KOPT-K1 (cell line): Measurements from ENCODE around the gene ADH5.
"Not testable (repeated sequence)": the region's sequence is repeated elsewhere in the genome, so short reads cannot be mapped to it uniquely, and the experiment has no call there.

ENCODE experiments used
- H3K27ac ChIP-seq: fragments of 200-600 bp; sonication (generic); 2 replicates; pipeline ENCODE4 v1.5.1; 2016; ENCODE audit warnings: antibody characterized with exemption, mild to moderate bottlenecking, low read depth, low read length; ENCODE audit not compliant: poor library complexity, severe bottlenecking
- H3K36me3 ChIP-seq: fragments of 200-600 bp; sonication (generic); 2 replicates; pipeline ENCODE4 v1.5.1; 2017; ENCODE audit warnings: antibody characterized with exemption, mild to moderate bottlenecking, low read length, moderate library complexity; ENCODE audit not compliant: insufficient read depth
- H3K9me3 ChIP-seq: fragments of 200-600 bp; sonication (generic); 2 replicates; pipeline ENCODE4 v1.5.1; 2017; ENCODE audit warnings: antibody characterized with exemption, low read length, mild to moderate bottlenecking; ENCODE audit not compliant: insufficient read depth, poor library complexity, severe bottlenecking

The ADH5 gene

GRCh38 chr4:99071159-99071558, 17.4 kb downstream of the ADH5 start:
- no peak overlapping the region for H3K27ac ChIP-seq
- no peaks in the 10 kb centered on the region for H3K9me3 ChIP-seq
- H3K36me3 ChIP-seq, result peaks cover 96% of the 10 kb centered on the region

GRCh38 chr4:99067617-99068016, 21.0 kb downstream of the ADH5 start:
- Histone ChIP-seq H3K27ac (no peak overlapping the region), H3K36me3 (peaks cover 79% of the 10 kb centered on the region), H3K9me3 (no peaks in the 10 kb centered on the region)

- H3K27ac ChIP-seq, H3K9me3 ChIP-seq: not testable (repeated sequence)
- H3K36me3 ChIP-seq, result peaks cover 79% of the 10 kb centered on the region
These were observed 23.1 kb downstream of the ADH5 start for GRCh38 chr4:99065521-99065920.

- Histone ChIP-seq H3K36me3 (peaks cover 83% of the 10 kb centered on the region), H3K9me3 (no peaks in the 10 kb centered on the region), H3K27ac (no peak overlapping the region)
These were observed 26.5 kb downstream of the ADH5 start for GRCh38 chr4:99062120-99062519.

- H3K36me3 ChIP-seq, result peaks cover 79% of the 10 kb centered on the region
- no peak overlapping the region for H3K27ac ChIP-seq
These were observed 27.4 kb downstream of the ADH5 start for GRCh38 chr4:99061048-99061700.

GRCh38 chr4:99059550-99059949, 29.0 kb downstream of the ADH5 start:
- no peak overlapping the region for H3K27ac ChIP-seq
- peaks cover 87% of the 10 kb centered on the region for H3K36me3 ChIP-seq
- no peaks in the 10 kb centered on the region for H3K9me3 ChIP-seq

More at GRCh38 chr4:99061048-99061700, 27.4 kb downstream of the ADH5 start:
- H3K9me3 ChIP-seq, result no peaks in the 10 kb centered on the region

- H3K36me3 ChIP-seq, result peaks cover 92% of the 10 kb centered on the region
These were observed 30.4 kb downstream of the ADH5 start for GRCh38 chr4:99058228-99058627.

GRCh38 chr4:99054428-99054994, 34.1 kb downstream of the ADH5 start:
- H3K9me3 ChIP-seq, result no peaks in the 10 kb centered on the region
- H3K27ac ChIP-seq, result no peak overlapping the region
- H3K36me3 ChIP-seq, result peaks cover 93% of the 10 kb centered on the region

More at GRCh38 chr4:99058228-99058627, 30.4 kb downstream of the ADH5 start:
- H3K9me3 ChIP-seq, result no peaks in the 10 kb centered on the region
- H3K27ac ChIP-seq, result no peak overlapping the region

GRCh38 chr4:99052902-99053301, 35.7 kb downstream of the ADH5 start:
- no peaks in the 10 kb centered on the region for H3K9me3 ChIP-seq
- H3K36me3 ChIP-seq, result peaks cover 93% of the 10 kb centered on the region
- no peak overlapping the region for H3K27ac ChIP-seq

GRCh38 chr4:99047710-99048109, 40.9 kb downstream of the ADH5 start:
- Histone ChIP-seq H3K36me3 (peaks cover 92% of the 10 kb centered on the region), H3K27ac (no peak overlapping the region), H3K9me3 (no peaks in the 10 kb centered on the region)

GRCh38 chr4:99043346-99043745, 45.2 kb downstream of the ADH5 start:
- Histone ChIP-seq H3K27ac (peak overlapping the region; percentile 75), H3K9me3 (peaks cover 12% of the 10 kb centered on the region), H3K36me3 (peaks cover 86% of the 10 kb centered on the region)

- Histone ChIP-seq H3K36me3 (peaks cover 75% of the 10 kb centered on the region), H3K9me3 (peaks cover 45% of the 10 kb centered on the region), H3K27ac (no peak overlapping the region)
These were observed 50.4 kb downstream of the ADH5 start for GRCh38 chr4:99038213-99038612.

- Histone ChIP-seq H3K27ac (no peak overlapping the region), H3K36me3 (peaks cover 66% of the 10 kb centered on the region), H3K9me3 (peaks cover 39% of the 10 kb centered on the region)
These were observed 54.6 kb downstream of the ADH5 start for GRCh38 chr4:99033956-99034355.

- Histone ChIP-seq H3K36me3 (peaks cover 37% of the 10 kb centered on the region), H3K27ac (no peak overlapping the region), H3K9me3 (peaks cover 3% of the 10 kb centered on the region)
These were observed 58.7 kb downstream of the ADH5 start for GRCh38 chr4:99029852-99030251.

- Histone ChIP-seq H3K9me3 (peaks cover 2% of the 10 kb centered on the region), H3K36me3 (peaks cover 33% of the 10 kb centered on the region), H3K27ac (no peak overlapping the region)
These were observed 59.4 kb downstream of the ADH5 start for GRCh38 chr4:99029018-99029735.
